GM19351 (cell line): ENCODE measurements around the gene ZFHX3.
"Not testable (repeated sequence)": the region's sequence is repeated elsewhere in the genome, so short reads cannot be mapped to it uniquely, and the experiment has no call there.

Experiments
- ATAC-seq: cut with Tn5 transposase; IDR thresholded peaks from one replicate; pipeline ENCODE4 v1.9.1; 2021; ENCODE audit warnings: mild to moderate bottlenecking, moderate library complexity; ENCODE audit not compliant: unreplicated experiment

Gene ZFHX3

GRCh38 chr16:73047536-73048291 is at the start of gene ZFHX3:
TSS of gene ZFHX3 (minus strand) at chr16:73048128. CDS start at chr16:72960145, 87,983 bp downstream.
- ATAC-seq, result peak; percentile 72

- no peak for ATAC-seq
These were observed 48.6 kb upstream of the ZFHX3 start for GRCh38 chr16:73096510-73096909.

- no peak for ATAC-seq
These were observed 48.0 kb upstream of the ZFHX3 start for GRCh38 chr16:73095885-73096421.

GRCh38 chr16:73095142-73095820 is 47.4 kb upstream of the ZFHX3 start:
- ATAC-seq, result no peak

GRCh38 chr16:73094371-73094770 is 46.4 kb upstream of the ZFHX3 start:
- ATAC-seq, result no peak

- no peak for ATAC-seq
These were observed 45.5 kb upstream of the ZFHX3 start for GRCh38 chr16:73093146-73094144.

GRCh38 chr16:73092236-73092781 is 44.4 kb upstream of the ZFHX3 start:
- ATAC-seq, result no peak

- ATAC-seq, result no peak
These were observed 43.2 kb upstream of the ZFHX3 start for GRCh38 chr16:73091174-73091573.

- no peak for ATAC-seq
These were observed 41.5 kb upstream of the ZFHX3 start for GRCh38 chr16:73089420-73089819.

GRCh38 chr16:73086108-73086507 is 38.2 kb upstream of the ZFHX3 start:
- ATAC-seq, result no peak

- no peak for ATAC-seq
These were observed 35.3 kb upstream of the ZFHX3 start for GRCh38 chr16:73083271-73083670.

GRCh38 chr16:73082634-73083051 is 34.7 kb upstream of the ZFHX3 start:
- ATAC-seq, result not testable (repeated sequence)

- ATAC-seq, result no peak
These were observed 33.0 kb upstream of the ZFHX3 start for GRCh38 chr16:73080931-73081330.

GRCh38 chr16:73076324-73076810 is 28.4 kb upstream of the ZFHX3 start:
- ATAC-seq, result no peak

GRCh38 chr16:73074382-73074781 is 26.5 kb upstream of the ZFHX3 start:
- no peak for ATAC-seq

- not testable (repeated sequence) for ATAC-seq
These were observed 24.1 kb upstream of the ZFHX3 start for GRCh38 chr16:73072051-73072450.

- ATAC-seq, result no peak
These were observed 23.4 kb upstream of the ZFHX3 start for GRCh38 chr16:73071131-73071940.

- ATAC-seq, result no peak
These were observed 21.8 kb upstream of the ZFHX3 start for GRCh38 chr16:73069581-73070262.
